H9 (cell line): Measurements from ENCODE around the gene CMSS1. TPM values are rescaled to one million over a fixed set of nuclear protein-coding genes. Genes with fewer than 3 reads are reported as not detected.

ENCODE experiments used
- DNase-seq: peaks from one replicate; pipeline ENCODE4 v3.0.0-alpha.2; 2017
- H2AFZ ChIP-seq: one replicate; pipeline ENCODE4 v1.6.1; 2013; ENCODE audit warnings: mild to moderate bottlenecking, low read length, control low read depth, moderate library complexity
- H2AK5ac ChIP-seq: 2 replicates; pipeline ENCODE4 v1.6.1; 2013; ENCODE audit warnings: low read length, control low read depth, mixed read lengths; ENCODE audit not compliant: insufficient read length
- H2BK120ac ChIP-seq: one replicate; pipeline ENCODE4 v1.6.1; 2013; ENCODE audit warnings: low read depth, mild to moderate bottlenecking, low read length, control low read depth, inconsistent platforms; ENCODE audit not compliant: poor library complexity, severe bottlenecking
- H2BK12ac ChIP-seq: 2 replicates; pipeline ENCODE4 v1.6.1; 2013; ENCODE audit warnings: low read length, control low read depth, mixed read lengths, low read depth; ENCODE audit not compliant: insufficient read length
- H2BK15ac ChIP-seq: 2 replicates; pipeline ENCODE4 v1.6.1; 2013; ENCODE audit warnings: low read depth, low read length, control low read depth
- H2BK20ac ChIP-seq: one replicate; pipeline ENCODE4 v1.6.1; 2013; ENCODE audit warnings: low read depth, mild to moderate bottlenecking, low read length, control low read depth, inconsistent platforms; ENCODE audit not compliant: poor library complexity, severe bottlenecking
- H2BK5ac ChIP-seq: 2 replicates; pipeline ENCODE4 v1.6.1; 2013; ENCODE audit warnings: low read length, control low read depth, mixed read lengths; ENCODE audit not compliant: insufficient read length
- H3K14ac ChIP-seq: 2 replicates; pipeline ENCODE4 v1.6.1; 2013; ENCODE audit warnings: low read length, control low read depth; ENCODE audit not compliant: insufficient read depth
- H3K18ac ChIP-seq: 2 replicates; pipeline ENCODE4 v1.6.1; 2013; ENCODE audit warnings: low read depth, mild to moderate bottlenecking, mixed read lengths, low read length, control low read depth; ENCODE audit not compliant: insufficient read length
- H3K23ac ChIP-seq: 2 replicates; pipeline ENCODE4 v1.6.1; 2013; ENCODE audit warnings: low read length, control low read depth, mixed read lengths, low read depth; ENCODE audit not compliant: insufficient read length
- H3K23me2 ChIP-seq: 2 replicates; pipeline ENCODE4 v1.6.1; 2013; ENCODE audit warnings: low read depth, mild to moderate bottlenecking, mixed read lengths, low read length, control low read depth; ENCODE audit not compliant: insufficient read length, poor library complexity, severe bottlenecking
- H3K27ac ChIP-seq: 2 replicates; pipeline ENCODE4 v1.5.1; 2013; ENCODE audit warnings: low read length, control low read depth, mixed read lengths, low read depth; ENCODE audit not compliant: insufficient read length
- H3K27me3 ChIP-seq: 2 replicates; pipeline ENCODE4 v1.6.1; 2013; ENCODE audit warnings: low read length, control low read depth, inconsistent platforms; ENCODE audit not compliant: insufficient read depth
- H3K4ac ChIP-seq: 2 replicates; pipeline ENCODE4 v1.6.1; 2013; ENCODE audit warnings: low read depth, mild to moderate bottlenecking, control low read depth, inconsistent platforms, low read length, moderate library complexity
- H3K4me1 ChIP-seq: 2 replicates; pipeline ENCODE4 v1.6.1; 2013; ENCODE audit warnings: low read length, control low read depth, inconsistent platforms; ENCODE audit not compliant: insufficient read depth
- H3K4me2 ChIP-seq: 2 replicates; pipeline ENCODE4 v1.6.1; 2013; ENCODE audit warnings: low read length, control low read depth, mixed read lengths; ENCODE audit not compliant: insufficient read length, insufficient read depth
- H3K56ac ChIP-seq: 2 replicates; pipeline ENCODE4 v1.6.1; 2013; ENCODE audit warnings: low read depth, mild to moderate bottlenecking, mixed read lengths, low read length, control low read depth; ENCODE audit not compliant: insufficient read length
- H3K79me1 ChIP-seq: 2 replicates; pipeline ENCODE4 v1.6.1; 2013; ENCODE audit warnings: low read depth, mild to moderate bottlenecking, moderate library complexity, low read length, control low read depth, inconsistent platforms; ENCODE audit not compliant: insufficient read depth, poor library complexity, severe bottlenecking
- H3K79me2 ChIP-seq: 2 replicates; pipeline ENCODE4 v1.6.1; 2013; ENCODE audit warnings: low read length, control low read depth, inconsistent platforms; ENCODE audit not compliant: insufficient read depth
- H3K9ac ChIP-seq: 2 replicates; pipeline ENCODE4 v1.6.1; 2013; ENCODE audit warnings: low read length, control low read depth, mixed read lengths; ENCODE audit not compliant: insufficient read length; ENCODE audit errors: extremely low read depth
- H3K9me3 ChIP-seq: one replicate; pipeline ENCODE4 v1.6.1; 2013; ENCODE audit warnings: low read depth, low read length, inconsistent platforms; ENCODE audit not compliant: control insufficient read depth
- H3T11ph ChIP-seq: one replicate; pipeline ENCODE4 v1.6.1; 2013; ENCODE audit warnings: mild to moderate bottlenecking, low read length, control low read depth, inconsistent platforms
- H4K20me1 ChIP-seq: one replicate; pipeline ENCODE4 v1.6.1; 2013; ENCODE audit not compliant: control insufficient read depth, insufficient read length, insufficient read depth
- H4K5ac ChIP-seq: 2 replicates; pipeline ENCODE4 v1.6.1; 2013; ENCODE audit warnings: low read depth, mild to moderate bottlenecking, mixed read lengths, low read length, control low read depth; ENCODE audit not compliant: insufficient read length
- H4K8ac ChIP-seq: replicated peaks from 2 replicates; pipeline ENCODE4 v1.6.1; 2013; ENCODE audit warnings: low read length, control low read depth, mixed read lengths, low read depth; ENCODE audit not compliant: insufficient read length
- H4K91ac ChIP-seq: 2 replicates; pipeline ENCODE4 v1.6.1; 2013; ENCODE audit warnings: low read depth, mild to moderate bottlenecking, moderate library complexity, mixed read lengths, low read length, control low read depth; ENCODE audit not compliant: insufficient read length
- H3K27ac Mint-ChIP-seq, 3 experiments: 2 replicates in 2 of 3; 3 replicates in 1 of 3; pipeline ENCODE4 v1.8.0; 2020 to 2021; ENCODE audit warnings: mixed read lengths in 3 of 3, mild to moderate bottlenecking in 1 of 3, moderate library complexity in 1 of 3
- H3K27me3 Mint-ChIP-seq: 2 replicates; pipeline ENCODE4 v1.8.0; 2021; ENCODE audit warnings: low read depth, mild to moderate bottlenecking, moderate library complexity, mixed read lengths
- H3K36me3 Mint-ChIP-seq, 3 experiments: 2 replicates in 2 of 3; 3 replicates in 1 of 3; pipeline ENCODE4 v1.8.0; 2020 to 2021; ENCODE audit warnings: low read depth in 3 of 3, mixed read lengths in 3 of 3; ENCODE audit not compliant: insufficient read depth in 1 of 3
- H3K4me1 Mint-ChIP-seq, 2 experiments: 2 replicates each; pipeline ENCODE4 v1.8.0; 2020; ENCODE audit warnings: mixed read lengths in 2 of 2
- H3K4me3 Mint-ChIP-seq, 2 experiments: 2 replicates in 1 of 2; 3 replicates in 1 of 2; pipeline ENCODE4 v1.8.0; 2020 to 2021; ENCODE audit warnings: mild to moderate bottlenecking in 2 of 2, mixed read lengths in 2 of 2, moderate library complexity in 1 of 2
- H3K9me3 Mint-ChIP-seq, 2 experiments: 2 replicates in 1 of 2; 3 replicates in 1 of 2; pipeline ENCODE4 v1.8.0; 2020; ENCODE audit warnings: mild to moderate bottlenecking in 2 of 2, mixed read lengths in 2 of 2, moderate library complexity in 1 of 2
- CTCF ChIP-seq: fragments of 200-600 bp; sonication (generic); conservative IDR thresholded peaks from 3 replicates; pipeline ENCODE4 v1.8.0; 2021; ENCODE audit warnings: antibody characterized with exemption, mild to moderate bottlenecking
- WGBS: extraction: QIAGEN DNeasy Blood & Tissue Kit; methylation state at CpG from one replicate; pipeline ENCODE4 v1.1.7; 2013; ENCODE audit warnings: missing lambda C conversion rate, low lambda C conversion rate, mixed read lengths; ENCODE audit not compliant: insufficient read length; ENCODE audit errors: extremely low coverage; 5-methylcytosine and 5-hydroxymethylcytosine counted together
- total RNA-seq: library from RNA; stranded (reverse); gene quantifications from 2 replicates; pipeline ENCODE4 v1.2.1, GENCODE V29; 2021

CMSS1 gene
- total RNA-seq, 1 experiment from 2014 or later, result 61.8 TPM

GRCh38 chr3:99909714-99910495 lies 92.2 kb downstream of the CMSS1 start:
- Histone ChIP-seq H3K14ac (no peak overlapping the region), H3K56ac (no peak overlapping the region), H4K91ac (no peak overlapping the region), H4K5ac (no peak overlapping the region), H3K4me1 (peaks cover 3% of the 10 kb centered on the region; the same call in 1 of the 2 replicates), H3K27ac (no peak overlapping the region), H2BK12ac (no peak overlapping the region), H3K9me3 (no peaks in the 10 kb centered on the region), H3K79me2 (0 out of 2 replicates have a peak, but pooled peaks cover 3% of the 10 kb centered on the region), H3K18ac (no peak overlapping the region), H3K79me1 (no peaks in the 10 kb centered on the region), H2BK20ac (no peak overlapping the region), H2BK120ac (no peak overlapping the region), H3K9ac (no peak overlapping the region), H2AFZ (no peak overlapping the region), H2AK5ac (no peak overlapping the region), H4K8ac (no peak overlapping the region), H3K4ac (no peak overlapping the region), H2BK15ac (no peak overlapping the region), H4K20me1 (no peaks in the 10 kb centered on the region), H3K4me2 (no peak overlapping the region), H3K23me2 (no peaks in the 10 kb centered on the region), H3K23ac (no peak overlapping the region), H2BK5ac (no peak overlapping the region), H3T11ph (no peak overlapping the region), H3K27me3 (no peaks in the 10 kb centered on the region)
- no peak for TF ChIP-seq CTCF
- WGBS, result no CpG with 5 or more reads among the region's 3 CpGs
- peaks cover 0 to 1% (median 0%) of the 10 kb centered on the region in 3 experiments; a peak in 1 of 7 replicates for H3K36me3 Mint-ChIP-seq
- peaks cover 24 to 26% of the 10 kb centered on the region in 2 experiments for H3K4me1 Mint-ChIP-seq
- H3K27ac Mint-ChIP-seq, result no peak overlapping the region
- no peaks in the 10 kb centered on the region for H3K27me3 Mint-ChIP-seq
- H3K9me3 Mint-ChIP-seq, result no peaks in the 10 kb centered on the region
- DNase-seq, result no peak
- H3K4me3 Mint-ChIP-seq, result no peak overlapping the region
